WTC11 (cell line): ENCODE measurements around the gene IL16. TPM values are rescaled to one million over a fixed set of nuclear protein-coding genes. Genes with fewer than 3 reads are reported as not detected.

Source experiments
- ATAC-seq: fragments of 200-7000 bp; cut with Tn5 transposase; 2 replicates; pipeline ENCODE4 v1.10.0; 2021; ENCODE audit warnings: mild to moderate bottlenecking, moderate library complexity
- CTCF ChIA-PET: fragments of 300-600 bp; sonication (Branson Sonifier 250); formaldehyde crosslinking; loops from one replicate; lab custom pipeline; 2021; ENCODE audit warnings: antibody characterized with exemption; lab: Charles Lee
- POLR2A ChIA-PET: fragments of 350-600 bp; sonication (Branson Sonifier 250); formaldehyde crosslinking; loops from one replicate; lab custom pipeline; 2021; ENCODE audit warnings: antibody characterized with exemption; lab: Charles Lee
- DNase-seq: peaks from one replicate; pipeline ENCODE4 v3.0.0; 2021; ENCODE audit warnings: low spot score
- H3K27ac Mint-ChIP-seq: 2 replicates; pipeline ENCODE4 v1.8.0; 2021; ENCODE audit warnings: mixed read lengths
- H3K27me3 Mint-ChIP-seq: 2 replicates; pipeline ENCODE4 v1.8.0; 2021; ENCODE audit warnings: low read depth, mild to moderate bottlenecking, moderate library complexity, mixed read lengths
- H3K36me3 Mint-ChIP-seq: 2 replicates; pipeline ENCODE4 v1.8.0; 2021; ENCODE audit warnings: mixed read lengths
- H3K4me1 Mint-ChIP-seq: 2 replicates; pipeline ENCODE4 v1.8.0; 2022; ENCODE audit warnings: mixed read lengths
- H3K4me3 Mint-ChIP-seq: 2 replicates; pipeline ENCODE4 v1.8.0; 2021; ENCODE audit warnings: mild to moderate bottlenecking, moderate library complexity, mixed read lengths
- H3K9me3 Mint-ChIP-seq: 2 replicates; pipeline ENCODE4 v1.8.0; 2021; ENCODE audit warnings: mixed read lengths
- ESRRA ChIP-seq: sonication (generic); formaldehyde crosslinking; IDR thresholded peaks from 2 replicates; pipeline ENCODE4 v1.8.1; 2022; ENCODE audit warnings: mild to moderate bottlenecking, missing genetic modification reagents, borderline replicate concordance
- GABPB1 ChIP-seq: sonication (generic); formaldehyde crosslinking; IDR thresholded peaks from 2 replicates; pipeline ENCODE4 v1.8.1; 2023; ENCODE audit warnings: mild to moderate bottlenecking, missing genetic modification reagents
- NFYB ChIP-seq: sonication (generic); formaldehyde crosslinking; conservative IDR thresholded peaks from 2 replicates; pipeline ENCODE4 v1.8.0; 2022; ENCODE audit warnings: low read depth, missing genetic modification reagents
- NR2C2 ChIP-seq: sonication (generic); formaldehyde crosslinking; IDR thresholded peaks from 2 replicates; pipeline ENCODE4 v1.8.0; 2022; ENCODE audit warnings: mild to moderate bottlenecking, missing genetic modification reagents
- OVOL2 ChIP-seq: fragments of 250-450 bp; sonication (Bioruptor Pico); IDR thresholded peaks from 2 replicates; pipeline ENCODE4 v1.9.0; 2021; ENCODE audit warnings: mild to moderate bottlenecking, borderline replicate concordance
- PRRX2 ChIP-seq: fragments of 250-450 bp; sonication (Bioruptor Pico); IDR thresholded peaks from 2 replicates; pipeline ENCODE4 v1.8.0; 2021; ENCODE audit warnings: mild to moderate bottlenecking
- RELA ChIP-seq: sonication (generic); formaldehyde crosslinking; IDR thresholded peaks from 2 replicates; pipeline ENCODE4 v1.8.1; 2022; ENCODE audit warnings: missing genetic modification reagents, mild to moderate bottlenecking, borderline replicate concordance
- SMAD4 ChIP-seq: sonication (generic); formaldehyde crosslinking; IDR thresholded peaks from 2 replicates; pipeline ENCODE4 v1.8.0; 2022; ENCODE audit warnings: mild to moderate bottlenecking, missing genetic modification reagents
- TCF7 ChIP-seq: sonication (generic); formaldehyde crosslinking; IDR thresholded peaks from 2 replicates; pipeline ENCODE4 v1.8.0; 2022; ENCODE audit warnings: mild to moderate bottlenecking, low read depth, missing genetic modification reagents, moderate library complexity
- ZNF423 ChIP-seq: fragments of 250-450 bp; sonication (Bioruptor Pico); IDR thresholded peaks from 2 replicates; pipeline ENCODE4 v2.1.2; 2022; ENCODE audit warnings: mild to moderate bottlenecking, moderate library complexity
- ZNF671 ChIP-seq: fragments of 250-450 bp; sonication (Bioruptor Pico); IDR thresholded peaks from 2 replicates; pipeline ENCODE4 v1.8.0; 2021; ENCODE audit warnings: mild to moderate bottlenecking
- total RNA-seq: library from RNA; stranded (reverse); gene quantifications from 3 replicates; pipeline ENCODE4 v1.2.3, GENCODE V29; 2021
- TF ChIP-seq, protein P1 (sequence below): sonication (generic); formaldehyde crosslinking; IDR thresholded peaks from 2 replicates; pipeline ENCODE4 v1.8.1; 2023; ENCODE audit warnings: mild to moderate bottlenecking, missing genetic modification reagents, moderate library complexity
- TF ChIP-seq, protein P2 (sequence below): fragments of 250-450 bp; sonication (Bioruptor Pico); IDR thresholded peaks from 2 replicates; pipeline ENCODE4 v1.8.0; 2021; ENCODE audit warnings: mild to moderate bottlenecking
- TF ChIP-seq, protein P3 (sequence below): sonication (generic); formaldehyde crosslinking; IDR thresholded peaks from 2 replicates; pipeline ENCODE4 v1.8.1; 2023; ENCODE audit warnings: mild to moderate bottlenecking, missing genetic modification reagents, borderline replicate concordance
- TF ChIP-seq, protein P4 (sequence below): sonication (generic); formaldehyde crosslinking; conservative IDR thresholded peaks from 2 replicates; pipeline ENCODE4 v1.8.1; 2022; ENCODE audit warnings: mild to moderate bottlenecking, missing genetic modification reagents
- TF ChIP-seq, protein P5 (sequence below): fragments of 200-600 bp; IDR thresholded peaks from 2 replicates; pipeline ENCODE4 v1.8.0; 2022; ENCODE audit warnings: antibody characterized with exemption
- TF ChIP-seq, protein P6 (sequence below): sonication (generic); formaldehyde crosslinking; IDR thresholded peaks from 2 replicates; pipeline ENCODE4 v1.8.1; 2022; ENCODE audit warnings: mild to moderate bottlenecking, moderate library complexity, missing genetic modification reagents
- TF ChIP-seq, protein P7 (sequence below): fragments of 250-450 bp; sonication (Bioruptor Pico); IDR thresholded peaks from 2 replicates; pipeline ENCODE4 v1.9.0; 2021; ENCODE audit warnings: mild to moderate bottlenecking

IL16 gene
- total RNA-seq, 1 experiment from 2014 or later, result 0.61 TPM

DNA sequence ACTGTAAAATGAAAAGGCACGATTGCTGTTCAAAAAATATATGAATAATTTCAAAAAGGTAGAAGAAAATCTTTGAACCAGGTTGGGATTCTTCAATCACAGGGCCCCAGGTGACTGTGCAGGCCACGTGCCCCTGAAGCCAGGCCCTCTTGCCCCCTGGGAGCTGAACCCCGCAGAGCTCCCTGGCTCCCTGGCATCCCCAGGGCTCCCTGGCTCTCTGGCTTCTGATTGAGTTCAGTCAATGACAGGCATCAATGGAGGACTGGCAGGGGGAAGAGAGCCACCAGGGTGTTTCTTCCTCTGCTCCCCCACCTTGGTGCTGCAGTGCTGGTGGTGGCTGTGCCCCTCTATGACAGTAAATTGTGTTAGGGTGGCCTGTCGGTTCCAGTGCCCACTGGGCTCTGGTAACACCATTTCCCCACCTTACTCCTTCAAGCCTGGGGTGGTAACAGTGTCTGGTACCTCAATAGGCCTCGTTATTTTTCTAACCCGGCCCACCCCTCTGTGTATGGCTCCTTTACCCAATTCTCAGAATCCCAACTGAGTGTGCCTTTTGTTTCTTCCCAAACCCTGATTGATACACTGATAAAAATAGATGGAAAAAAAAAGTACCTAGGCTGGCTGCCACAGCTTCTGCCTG is 64.6 kb downstream of the IL16 start (continued):
- TF ChIP-seq, protein P1, sequence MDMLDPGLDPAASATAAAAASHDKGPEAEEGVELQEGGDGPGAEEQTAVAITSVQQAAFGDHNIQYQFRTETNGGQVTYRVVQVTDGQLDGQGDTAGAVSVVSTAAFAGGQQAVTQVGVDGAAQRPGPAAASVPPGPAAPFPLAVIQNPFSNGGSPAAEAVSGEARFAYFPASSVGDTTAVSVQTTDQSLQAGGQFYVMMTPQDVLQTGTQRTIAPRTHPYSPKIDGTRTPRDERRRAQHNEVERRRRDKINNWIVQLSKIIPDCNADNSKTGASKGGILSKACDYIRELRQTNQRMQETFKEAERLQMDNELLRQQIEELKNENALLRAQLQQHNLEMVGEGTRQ (CRISPR knock-in tag), result no peak
- TF ChIP-seq, protein P2, sequence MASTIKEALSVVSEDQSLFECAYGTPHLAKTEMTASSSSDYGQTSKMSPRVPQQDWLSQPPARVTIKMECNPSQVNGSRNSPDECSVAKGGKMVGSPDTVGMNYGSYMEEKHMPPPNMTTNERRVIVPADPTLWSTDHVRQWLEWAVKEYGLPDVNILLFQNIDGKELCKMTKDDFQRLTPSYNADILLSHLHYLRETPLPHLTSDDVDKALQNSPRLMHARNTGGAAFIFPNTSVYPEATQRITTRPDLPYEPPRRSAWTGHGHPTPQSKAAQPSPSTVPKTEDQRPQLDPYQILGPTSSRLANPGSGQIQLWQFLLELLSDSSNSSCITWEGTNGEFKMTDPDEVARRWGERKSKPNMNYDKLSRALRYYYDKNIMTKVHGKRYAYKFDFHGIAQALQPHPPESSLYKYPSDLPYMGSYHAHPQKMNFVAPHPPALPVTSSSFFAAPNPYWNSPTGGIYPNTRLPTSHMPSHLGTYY (CRISPR knock-in tag), result no peak
- TF ChIP-seq, protein P3, sequence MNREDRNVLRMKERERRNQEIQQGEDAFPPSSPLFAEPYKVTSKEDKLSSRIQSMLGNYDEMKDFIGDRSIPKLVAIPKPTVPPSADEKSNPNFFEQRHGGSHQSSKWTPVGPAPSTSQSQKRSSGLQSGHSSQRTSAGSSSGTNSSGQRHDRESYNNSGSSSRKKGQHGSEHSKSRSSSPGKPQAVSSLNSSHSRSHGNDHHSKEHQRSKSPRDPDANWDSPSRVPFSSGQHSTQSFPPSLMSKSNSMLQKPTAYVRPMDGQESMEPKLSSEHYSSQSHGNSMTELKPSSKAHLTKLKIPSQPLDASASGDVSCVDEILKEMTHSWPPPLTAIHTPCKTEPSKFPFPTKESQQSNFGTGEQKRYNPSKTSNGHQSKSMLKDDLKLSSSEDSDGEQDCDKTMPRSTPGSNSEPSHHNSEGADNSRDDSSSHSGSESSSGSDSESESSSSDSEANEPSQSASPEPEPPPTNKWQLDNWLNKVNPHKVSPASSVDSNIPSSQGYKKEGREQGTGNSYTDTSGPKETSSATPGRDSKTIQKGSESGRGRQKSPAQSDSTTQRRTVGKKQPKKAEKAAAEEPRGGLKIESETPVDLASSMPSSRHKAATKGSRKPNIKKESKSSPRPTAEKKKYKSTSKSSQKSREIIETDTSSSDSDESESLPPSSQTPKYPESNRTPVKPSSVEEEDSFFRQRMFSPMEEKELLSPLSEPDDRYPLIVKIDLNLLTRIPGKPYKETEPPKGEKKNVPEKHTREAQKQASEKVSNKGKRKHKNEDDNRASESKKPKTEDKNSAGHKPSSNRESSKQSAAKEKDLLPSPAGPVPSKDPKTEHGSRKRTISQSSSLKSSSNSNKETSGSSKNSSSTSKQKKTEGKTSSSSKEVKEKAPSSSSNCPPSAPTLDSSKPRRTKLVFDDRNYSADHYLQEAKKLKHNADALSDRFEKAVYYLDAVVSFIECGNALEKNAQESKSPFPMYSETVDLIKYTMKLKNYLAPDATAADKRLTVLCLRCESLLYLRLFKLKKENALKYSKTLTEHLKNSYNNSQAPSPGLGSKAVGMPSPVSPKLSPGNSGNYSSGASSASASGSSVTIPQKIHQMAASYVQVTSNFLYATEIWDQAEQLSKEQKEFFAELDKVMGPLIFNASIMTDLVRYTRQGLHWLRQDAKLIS (CRISPR knock-in tag), result no peak
- TF ChIP-seq NR2C2 (CRISPR knock-in tag) (no peak), PRRX2 (CRISPR knock-in tag) (no peak)

DNA sequence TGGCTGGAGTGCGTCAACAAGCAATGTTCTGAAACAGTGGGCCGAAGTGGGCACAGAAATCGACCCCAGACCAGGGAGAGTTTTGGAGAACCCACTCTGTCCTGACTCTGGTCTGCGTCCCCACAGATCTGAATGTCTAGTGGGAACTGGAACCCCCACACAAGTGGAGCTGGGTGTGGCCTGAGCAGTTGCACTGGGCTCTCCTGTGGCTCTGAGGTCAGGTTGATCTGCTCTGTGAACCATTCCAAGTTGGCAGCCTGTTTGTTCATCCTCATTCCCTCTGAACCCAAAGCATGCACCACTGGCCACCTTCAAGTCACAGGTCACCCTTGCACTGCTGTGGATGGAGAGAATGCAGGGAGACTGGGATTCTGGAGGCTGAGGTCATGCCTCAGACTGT is 66.8 kb downstream of the IL16 start:
- H3K4me3 Mint-ChIP-seq, result no peak overlapping the region
- no peaks in the 10 kb centered on the region for H3K9me3 Mint-ChIP-seq
- peaks cover 13% of the 10 kb centered on the region for H3K4me1 Mint-ChIP-seq
- no peak for TF ChIP-seq OVOL2 (CRISPR knock-in tag)
- no peak for TF ChIP-seq GABPB1 (CRISPR knock-in tag)
- TF ChIP-seq, protein P4, sequence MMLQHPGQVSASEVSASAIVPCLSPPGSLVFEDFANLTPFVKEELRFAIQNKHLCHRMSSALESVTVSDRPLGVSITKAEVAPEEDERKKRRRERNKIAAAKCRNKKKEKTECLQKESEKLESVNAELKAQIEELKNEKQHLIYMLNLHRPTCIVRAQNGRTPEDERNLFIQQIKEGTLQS (CRISPR knock-in tag), result no peak
- no peak for TF ChIP-seq SMAD4 (CRISPR knock-in tag)
- no peak for TF ChIP-seq NFYB (CRISPR knock-in tag)
- no peak for TF ChIP-seq ESRRA
- TF ChIP-seq, protein P5, sequence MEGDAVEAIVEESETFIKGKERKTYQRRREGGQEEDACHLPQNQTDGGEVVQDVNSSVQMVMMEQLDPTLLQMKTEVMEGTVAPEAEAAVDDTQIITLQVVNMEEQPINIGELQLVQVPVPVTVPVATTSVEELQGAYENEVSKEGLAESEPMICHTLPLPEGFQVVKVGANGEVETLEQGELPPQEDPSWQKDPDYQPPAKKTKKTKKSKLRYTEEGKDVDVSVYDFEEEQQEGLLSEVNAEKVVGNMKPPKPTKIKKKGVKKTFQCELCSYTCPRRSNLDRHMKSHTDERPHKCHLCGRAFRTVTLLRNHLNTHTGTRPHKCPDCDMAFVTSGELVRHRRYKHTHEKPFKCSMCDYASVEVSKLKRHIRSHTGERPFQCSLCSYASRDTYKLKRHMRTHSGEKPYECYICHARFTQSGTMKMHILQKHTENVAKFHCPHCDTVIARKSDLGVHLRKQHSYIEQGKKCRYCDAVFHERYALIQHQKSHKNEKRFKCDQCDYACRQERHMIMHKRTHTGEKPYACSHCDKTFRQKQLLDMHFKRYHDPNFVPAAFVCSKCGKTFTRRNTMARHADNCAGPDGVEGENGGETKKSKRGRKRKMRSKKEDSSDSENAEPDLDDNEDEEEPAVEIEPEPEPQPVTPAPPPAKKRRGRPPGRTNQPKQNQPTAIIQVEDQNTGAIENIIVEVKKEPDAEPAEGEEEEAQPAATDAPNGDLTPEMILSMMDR, result no peak
- TF ChIP-seq TCF7, result no peak
- no peaks in the 10 kb centered on the region for H3K27me3 Mint-ChIP-seq
- ATAC-seq, result no peak
- POLR2A ChIA-PET, result no interaction called here
- no peak overlapping the region for H3K27ac Mint-ChIP-seq
- H3K36me3 Mint-ChIP-seq, result no peaks in the 10 kb centered on the region
- CTCF ChIA-PET, result interaction anchor here (4.0 kb wide), 1 partner anchor 156 kb away, joined by 238 read pairs; no protein-coding TSS in a partner anchor
- DNase-seq, result no peak

DNA sequence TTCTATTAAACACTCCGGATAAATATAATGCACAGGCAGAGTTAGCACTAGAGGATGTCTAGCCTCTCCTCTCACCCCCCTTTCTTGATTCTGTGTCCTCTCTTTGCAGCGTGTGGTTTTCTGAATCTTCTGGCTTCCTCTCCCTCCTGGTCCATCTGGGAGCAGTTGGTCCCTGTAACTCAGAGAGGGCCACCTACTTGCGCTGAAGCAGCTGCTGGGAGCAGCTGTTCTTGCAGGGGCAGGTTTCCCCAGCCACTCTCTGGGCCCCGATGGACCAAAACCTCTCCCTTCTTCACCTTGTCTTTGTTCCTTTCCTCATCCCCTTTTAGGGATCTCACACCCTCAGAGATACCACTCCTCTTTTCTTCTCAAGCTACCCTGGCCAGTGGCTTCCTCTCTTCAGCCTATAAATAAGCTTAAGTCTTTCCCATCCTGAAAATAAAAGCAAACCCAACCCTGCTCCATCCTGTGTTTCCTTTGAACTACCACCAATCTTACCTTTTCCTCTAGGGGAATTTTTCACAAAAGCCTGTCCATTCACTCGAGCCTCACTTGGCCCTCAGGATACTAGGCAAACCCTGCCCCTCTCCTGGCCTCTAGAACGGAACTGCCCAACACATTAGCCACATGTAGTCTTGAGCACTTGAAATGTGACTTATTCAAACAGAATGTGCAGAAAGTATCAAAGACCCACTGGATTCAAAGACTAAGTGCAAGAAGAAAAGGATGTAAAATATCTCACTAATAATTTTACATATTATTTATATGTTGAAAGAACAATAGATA is 67.6 kb downstream of the IL16 start:
- CTCF ChIA-PET, result interaction anchor here (1.1 to 4.0 kb wide), 2 partner anchors 109 to 157 kb away, joined by 5 to 238 read pairs; no protein-coding TSS in a partner anchor
- TF ChIP-seq, protein P6, sequence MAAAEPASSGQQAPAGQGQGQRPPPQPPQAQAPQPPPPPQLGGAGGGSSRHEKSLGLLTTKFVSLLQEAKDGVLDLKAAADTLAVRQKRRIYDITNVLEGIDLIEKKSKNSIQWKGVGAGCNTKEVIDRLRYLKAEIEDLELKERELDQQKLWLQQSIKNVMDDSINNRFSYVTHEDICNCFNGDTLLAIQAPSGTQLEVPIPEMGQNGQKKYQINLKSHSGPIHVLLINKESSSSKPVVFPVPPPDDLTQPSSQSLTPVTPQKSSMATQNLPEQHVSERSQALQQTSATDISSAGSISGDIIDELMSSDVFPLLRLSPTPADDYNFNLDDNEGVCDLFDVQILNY (CRISPR knock-in tag), result no peak
- TF ChIP-seq ZNF423 (CRISPR knock-in tag), result no peak
- no peak for TF ChIP-seq RELA (CRISPR knock-in tag)
- TF ChIP-seq, protein P7, sequence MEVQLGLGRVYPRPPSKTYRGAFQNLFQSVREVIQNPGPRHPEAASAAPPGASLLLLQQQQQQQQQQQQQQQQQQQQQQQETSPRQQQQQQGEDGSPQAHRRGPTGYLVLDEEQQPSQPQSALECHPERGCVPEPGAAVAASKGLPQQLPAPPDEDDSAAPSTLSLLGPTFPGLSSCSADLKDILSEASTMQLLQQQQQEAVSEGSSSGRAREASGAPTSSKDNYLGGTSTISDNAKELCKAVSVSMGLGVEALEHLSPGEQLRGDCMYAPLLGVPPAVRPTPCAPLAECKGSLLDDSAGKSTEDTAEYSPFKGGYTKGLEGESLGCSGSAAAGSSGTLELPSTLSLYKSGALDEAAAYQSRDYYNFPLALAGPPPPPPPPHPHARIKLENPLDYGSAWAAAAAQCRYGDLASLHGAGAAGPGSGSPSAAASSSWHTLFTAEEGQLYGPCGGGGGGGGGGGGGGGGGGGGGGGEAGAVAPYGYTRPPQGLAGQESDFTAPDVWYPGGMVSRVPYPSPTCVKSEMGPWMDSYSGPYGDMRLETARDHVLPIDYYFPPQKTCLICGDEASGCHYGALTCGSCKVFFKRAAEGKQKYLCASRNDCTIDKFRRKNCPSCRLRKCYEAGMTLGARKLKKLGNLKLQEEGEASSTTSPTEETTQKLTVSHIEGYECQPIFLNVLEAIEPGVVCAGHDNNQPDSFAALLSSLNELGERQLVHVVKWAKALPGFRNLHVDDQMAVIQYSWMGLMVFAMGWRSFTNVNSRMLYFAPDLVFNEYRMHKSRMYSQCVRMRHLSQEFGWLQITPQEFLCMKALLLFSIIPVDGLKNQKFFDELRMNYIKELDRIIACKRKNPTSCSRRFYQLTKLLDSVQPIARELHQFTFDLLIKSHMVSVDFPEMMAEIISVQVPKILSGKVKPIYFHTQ (CRISPR knock-in tag), result no peak
- no peak for TF ChIP-seq ZNF671 (CRISPR knock-in tag)
- TF ChIP-seq, protein P1 (CRISPR knock-in tag), result no peak

More for the DNA sequence above, 67.6 kb downstream of the IL16 start:
- POLR2A ChIA-PET, result no interaction called here
- Mint-ChIP-seq H3K27me3 (no peaks in the 10 kb centered on the region), H3K36me3 (no peaks in the 10 kb centered on the region), H3K4me1 (peaks cover 13% of the 10 kb centered on the region), H3K4me3 (no peak overlapping the region), H3K27ac (no peak overlapping the region), H3K9me3 (no peaks in the 10 kb centered on the region)
- DNase-seq (no peak), ATAC-seq (no peak)
